Sigmoid colon (tissue), 7 donors: ENCODE data around the gene IRF4. TPM values are rescaled to one million over a fixed set of nuclear protein-coding genes. Genes with fewer than 3 reads are reported as not detected.

Experiments used
- DNase-seq: peaks from one replicate; pipeline ENCODE4 v3.0.0-alpha.2; 2019
- H3K27ac ChIP-seq, 4 donors: fragments of 200-600 bp; sonication (generic); one replicate each; pipeline ENCODE4 v1.5.1; 2016 to 2019; ENCODE audit warnings: mild to moderate bottlenecking in 1 of 4
- H3K27me3 ChIP-seq, 3 donors: fragments of 200-600 bp; sonication (generic); one replicate each; pipeline ENCODE4 v1.5.1; 2019; ENCODE audit warnings: mild to moderate bottlenecking in 1 of 3
- H3K36me3 ChIP-seq, 4 donors: fragments of 200-600 bp; sonication (generic); one replicate each; pipeline ENCODE4 v1.5.1; 2016 to 2019
- H3K4me1 ChIP-seq, 4 donors: fragments of 200-600 bp; sonication (generic); one replicate each; pipeline ENCODE4 v1.5.1; 2017 to 2019
- H3K4me3 ChIP-seq, 4 donors: fragments of 200-600 bp; sonication (generic); one replicate each; pipeline ENCODE4 v1.5.1; 2017 to 2019; ENCODE audit warnings: mild to moderate bottlenecking in 2 of 4, moderate library complexity in 1 of 4
- H3K9me3 ChIP-seq, 4 donors: fragments of 200-600 bp in 3 of 4; sonication (generic) in 3 of 4; one replicate each; pipeline versions ENCODE4 v1.5.1 to v1.6.1; 2013 to 2019
- CTCF ChIP-seq, 4 experiments: fragments of 450-650 bp in 3 of 4; fragments of 200-600 bp in 1 of 4; IDR thresholded peaks; one replicate each; pipeline ENCODE4 v1.5.1; 2016 to 2019; ENCODE audit warnings: antibody characterized with exemption in 4 of 4, mild to moderate bottlenecking in 3 of 4, moderate library complexity in 2 of 4
- EP300 ChIP-seq, 4 donors: sonication (generic); formaldehyde crosslinking; IDR thresholded peaks; one replicate each; pipeline ENCODE4 v1.6.1; 2017; ENCODE audit warnings: antibody characterized with exemption in 4 of 4
- POLR2A ChIP-seq, 2 donors: fragments of 450-650 bp; IDR thresholded peaks; one replicate each; pipeline ENCODE4 v1.6.1; 2016; ENCODE audit warnings: antibody characterized with exemption in 2 of 2, mild to moderate bottlenecking in 2 of 2, moderate library complexity in 2 of 2
- POLR2AphosphoS5 ChIP-seq, 4 donors: sonication (generic); formaldehyde crosslinking; IDR thresholded peaks; one replicate each; pipeline ENCODE4 v1.6.1; 2017; ENCODE audit warnings: antibody characterized with exemption in 4 of 4
- WGBS, 2 donors: extraction: QIAGEN DNeasy Blood & Tissue Kit; methylation state at CpG; one replicate each; pipeline ENCODE4 v1.1.7; 2013; 5-methylcytosine and 5-hydroxymethylcytosine counted together
- intact Hi-C: fragments of 100-400 bp; cut with DNase I; formaldehyde crosslinking; loops from one replicate; pipeline ENCODE4 v1.15.1; 2023
- polyA plus RNA-seq, 3 donors: library from polyadenylated mRNA; stranded (reverse); fragments of 200-250 nt; gene quantifications; one replicate each; pipeline ENCODE4 v1.2.3, GENCODE V29; 2013
- total RNA-seq, 4 donors: library from RNA; depleted of rRNA; stranded (reverse); fragments of >200 nt; gene quantifications; one replicate each; pipeline ENCODE4 v1.1.0, GENCODE V29; 2016
- donor health status: healthy with polysubstance abuse.
- donor health status: Bipolar disorder and iron deficiency.
- donor health status: healthy.

The IRF4 gene
- total and polyA plus RNA-seq, 7 donors = 0.28 to 9.3 (median 0.46) TPM

DNA sequence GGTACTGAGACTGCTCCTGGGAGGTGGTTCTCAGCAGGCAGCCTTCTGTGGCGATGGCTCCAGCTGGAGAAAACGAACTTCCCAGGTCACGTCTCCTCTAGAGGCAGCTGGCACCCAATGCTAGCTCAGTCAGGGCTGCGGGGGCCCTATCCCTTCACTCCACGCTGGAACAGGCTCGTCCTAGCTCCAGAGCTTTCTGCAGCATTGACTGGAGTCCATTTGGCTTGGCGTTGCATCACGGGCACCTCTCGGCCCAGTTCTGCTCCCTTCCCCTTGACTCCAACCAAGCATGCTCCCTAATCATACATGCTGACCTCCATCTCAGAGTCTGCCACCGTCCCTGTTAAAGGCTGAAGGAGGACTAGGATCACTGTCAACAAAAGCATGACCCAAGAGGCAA, 5.9 kb upstream of the IRF4 start:
- Histone ChIP-seq H3K4me3 (no peak overlapping the region), H3K27ac (no peak overlapping the region), H3K36me3 (no peaks in the 10 kb centered on the region), H3K9me3 (no peaks in the 10 kb centered on the region), H3K27me3 (peaks cover 0 to 43% (median 4%) of the 10 kb centered on the region in 3 donors), H3K4me1 (no peaks in the 10 kb centered on the region)
- 90 to 92% methylated on average over 10 of the region's 10 CpGs for WGBS, 2 donors
- DNase-seq = no peak
- intact Hi-C loops = no loop called here
- TF ChIP-seq CTCF (IDR thresholded peaks at IDR 0.05) (no peak), EP300 (IDR thresholded peaks at IDR 0.05) (no peak), POLR2AphosphoS5 (IDR thresholded peaks at IDR 0.05) (no peak), POLR2A (IDR thresholded peaks at IDR 0.05) (no peak)

DNA sequence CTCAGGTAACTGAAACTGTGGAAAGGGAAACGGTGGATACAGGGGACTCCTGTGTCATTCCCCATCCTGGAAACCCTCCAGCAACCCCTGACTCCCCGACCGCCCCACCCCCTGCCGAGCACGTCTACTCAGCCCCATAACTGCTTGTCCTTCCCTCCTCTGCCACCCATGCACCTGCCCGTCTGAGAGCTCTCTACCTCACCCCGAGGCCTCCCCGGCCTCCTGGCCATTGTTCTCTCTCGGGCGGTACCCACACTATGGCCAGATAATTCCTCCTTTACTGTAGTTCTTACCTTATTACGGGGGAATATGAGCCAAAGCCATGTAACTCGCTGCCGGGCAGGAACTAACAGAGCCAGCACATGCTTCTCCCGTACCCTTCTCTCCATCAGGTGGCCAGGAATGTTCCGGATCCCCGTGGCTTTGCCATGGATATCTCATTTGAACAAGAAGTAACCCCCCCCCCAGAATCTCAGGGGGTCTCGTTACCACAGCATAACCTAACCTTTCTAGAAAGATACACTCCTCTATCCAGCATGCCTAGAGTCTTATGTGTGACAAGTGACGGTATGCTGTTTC, 4.8 kb upstream of the IRF4 start:
- no peak for DNase-seq
- intact Hi-C loops = no loop called here
- no peak for TF ChIP-seq POLR2A (IDR thresholded peaks at IDR 0.05)
- no peak for TF ChIP-seq POLR2AphosphoS5 (IDR thresholded peaks at IDR 0.05)
- TF ChIP-seq EP300 (IDR thresholded peaks at IDR 0.05) = no peak
- TF ChIP-seq CTCF (IDR thresholded peaks at IDR 0.05) = no peak
- peaks cover 6 to 51% (median 13%) of the 10 kb centered on the region in 3 donors for H3K27me3 ChIP-seq
- H3K9me3 ChIP-seq = no peaks in the 10 kb centered on the region
- peaks cover 0 to 11% (median 9%) of the 10 kb centered on the region in 4 donors for H3K4me1 ChIP-seq
- H3K36me3 ChIP-seq = no peaks in the 10 kb centered on the region
- H3K4me3 ChIP-seq = no peak overlapping the region
- H3K27ac ChIP-seq = no peak overlapping the region
- 78 to 90% methylated on average over 18 of the region's 18 CpGs for WGBS, 2 donors

DNA sequence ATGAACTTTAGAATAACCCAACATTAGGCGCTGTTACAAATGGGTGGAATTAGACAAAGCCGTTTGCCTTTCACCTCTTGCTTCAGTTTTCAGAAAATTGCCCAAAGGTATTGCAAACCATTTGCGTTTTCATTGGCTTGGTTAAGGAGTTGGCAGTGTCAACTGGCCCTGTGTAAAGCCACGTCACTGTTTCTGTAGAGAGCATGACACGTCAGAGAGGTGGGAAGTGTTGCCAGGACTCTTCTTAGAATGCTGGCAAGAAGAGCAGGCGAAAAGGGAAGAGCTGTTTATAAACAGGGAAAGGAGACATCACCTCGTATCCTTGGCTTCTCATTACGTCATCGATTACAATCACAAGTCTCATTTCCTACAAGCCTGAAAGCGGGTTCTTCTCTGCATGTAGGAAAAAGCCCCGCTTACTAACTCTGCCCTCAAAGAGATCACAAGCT, 4.2 kb upstream of the IRF4 start:
- intact Hi-C loops = no loop called here
- Histone ChIP-seq H3K27me3 (peaks cover 12 to 57% (median 19%) of the 10 kb centered on the region in 3 donors), H3K36me3 (no peaks in the 10 kb centered on the region), H3K4me1 (peaks cover 0 to 16% (median 15%) of the 10 kb centered on the region in 4 donors), H3K9me3 (no peaks in the 10 kb centered on the region), H3K4me3 (no peak overlapping the region), H3K27ac (no peak overlapping the region)
- WGBS, 2 donors = 70 to 77% methylated on average over 11 of the region's 11 CpGs
- no peak for TF ChIP-seq POLR2A (IDR thresholded peaks at IDR 0.05)
- no peak for TF ChIP-seq CTCF (IDR thresholded peaks at IDR 0.05)
- TF ChIP-seq POLR2AphosphoS5 (IDR thresholded peaks at IDR 0.05) = no peak
- no peak for TF ChIP-seq EP300 (IDR thresholded peaks at IDR 0.05)
- no peak for DNase-seq

- Histone ChIP-seq H3K36me3 (no peaks in the 10 kb centered on the region), H3K4me1 (peaks cover 0 to 27% (median 25%) of the 10 kb centered on the region in 4 donors), H3K27me3 (peaks cover 20 to 67% (median 29%) of the 10 kb centered on the region in 3 donors), H3K27ac (no peak overlapping the region), H3K4me3 (no peak overlapping the region), H3K9me3 (no peaks in the 10 kb centered on the region)
- TF ChIP-seq POLR2A (IDR thresholded peaks at IDR 0.05) (no peak), POLR2AphosphoS5 (IDR thresholded peaks at IDR 0.05) (no peak)
- WGBS, 2 donors = 77 to 87% methylated on average over 10 of the region's 10 CpGs
- intact Hi-C loops = no loop called here
- no peak for DNase-seq
These were observed 3.2 kb upstream of the IRF4 start for GRCh38 chr6:388202-388903.

DNA sequence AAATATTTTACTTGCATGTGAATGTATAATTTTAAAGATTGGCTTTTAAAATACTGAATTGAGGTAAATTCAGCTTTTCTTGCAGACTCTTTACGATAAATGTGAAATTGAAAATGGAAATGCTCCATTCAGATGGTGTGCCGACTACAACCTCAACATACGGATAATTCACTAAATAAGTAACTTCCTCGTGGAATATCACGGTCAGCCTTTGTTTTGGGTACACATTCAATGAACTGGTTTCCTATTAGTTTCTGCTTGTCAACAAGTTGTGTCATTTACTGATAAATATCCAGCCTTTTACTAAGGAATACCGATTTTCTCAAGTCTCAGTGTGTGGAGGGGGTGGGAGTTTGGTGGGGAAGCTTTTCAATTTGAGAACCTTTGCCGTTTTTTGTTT, 2.4 kb upstream of the IRF4 start:
- WGBS, 2 donors = 62 to 85% methylated on average over 7 of the region's 7 CpGs
- no peak for TF ChIP-seq EP300 (IDR thresholded peaks at IDR 0.05)
- no peak for TF ChIP-seq CTCF (IDR thresholded peaks at IDR 0.05)
- TF ChIP-seq POLR2A (IDR thresholded peaks at IDR 0.05) = no peak
- TF ChIP-seq POLR2AphosphoS5 (IDR thresholded peaks at IDR 0.05) = no peak
- H3K9me3 ChIP-seq = no peaks in the 10 kb centered on the region
- H3K27ac ChIP-seq = no peak overlapping the region
- intact Hi-C loops = no loop called here
- H3K4me1 ChIP-seq = peaks cover 0 to 33% (median 29%) of the 10 kb centered on the region in 4 donors
- peaks cover 26 to 75% (median 37%) of the 10 kb centered on the region in 3 donors for H3K27me3 ChIP-seq
- no peaks in the 10 kb centered on the region for H3K36me3 ChIP-seq
- no peak overlapping the region for H3K4me3 ChIP-seq
- no peak for DNase-seq
